ENCODE results near the gene GFM2. TPM values are rescaled to one million over a fixed set of nuclear protein-coding genes. Genes with fewer than 3 reads are reported as not detected.
"Not testable (repeated sequence)": the region's sequence is repeated elsewhere in the genome, so short reads cannot be mapped to it uniquely, and the experiment has no call there.

Gene GFM2
- total and polyA plus RNA-seq, 2 donors from 2014 or later = 18.9 to 28.0 TPM

DNA sequence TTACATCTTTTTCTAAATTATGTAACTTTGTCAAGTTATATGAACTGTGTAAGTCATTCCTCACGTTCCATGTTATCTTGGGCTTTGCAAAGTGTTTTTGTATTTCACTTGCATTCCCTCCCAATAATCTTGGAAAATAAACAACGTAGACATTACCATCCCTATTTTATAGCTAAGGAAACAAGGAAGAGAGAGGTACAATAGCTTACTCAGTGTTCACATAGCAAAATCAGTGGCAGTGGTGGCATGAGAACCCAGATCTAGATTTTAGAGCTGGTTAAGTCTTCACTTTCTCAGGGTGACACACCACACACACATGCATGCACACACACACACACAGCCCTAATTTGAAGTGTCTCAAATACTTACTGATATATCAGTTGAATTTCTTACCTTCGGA is 34.3 kb upstream of the GFM2 start:
- Histone ChIP-seq H3K4me1 (ENCODE audit: control insufficient read depth in 2 of 3, insufficient read depth in 2 of 3, low read depth in 1 of 3, low read length in 3 of 3) (no peaks in the 10 kb centered on the region), H3K9me3 (ENCODE audit: control insufficient read depth in 2 of 3, insufficient read depth in 1 of 3, low read length in 3 of 3) (no peaks in the 10 kb centered on the region), H3K27me3 (ENCODE audit: control insufficient read depth, insufficient read depth, low read length) (no peaks in the 10 kb centered on the region), H3K36me3 (ENCODE audit: control insufficient read depth in 2 of 3, insufficient read depth in 3 of 3, low read length in 3 of 3) (no peaks in the 10 kb centered on the region), H3K4me3 (ENCODE audit: low read length in 3 of 3) (no peak overlapping the region), H3K27ac (ENCODE audit: low read depth in 2 of 2, low read length in 2 of 2) (no peak overlapping the region), H3K9ac (ENCODE audit: low read length in 3 of 3) (no peak overlapping the region)
- TF ChIP-seq, protein P1, sequence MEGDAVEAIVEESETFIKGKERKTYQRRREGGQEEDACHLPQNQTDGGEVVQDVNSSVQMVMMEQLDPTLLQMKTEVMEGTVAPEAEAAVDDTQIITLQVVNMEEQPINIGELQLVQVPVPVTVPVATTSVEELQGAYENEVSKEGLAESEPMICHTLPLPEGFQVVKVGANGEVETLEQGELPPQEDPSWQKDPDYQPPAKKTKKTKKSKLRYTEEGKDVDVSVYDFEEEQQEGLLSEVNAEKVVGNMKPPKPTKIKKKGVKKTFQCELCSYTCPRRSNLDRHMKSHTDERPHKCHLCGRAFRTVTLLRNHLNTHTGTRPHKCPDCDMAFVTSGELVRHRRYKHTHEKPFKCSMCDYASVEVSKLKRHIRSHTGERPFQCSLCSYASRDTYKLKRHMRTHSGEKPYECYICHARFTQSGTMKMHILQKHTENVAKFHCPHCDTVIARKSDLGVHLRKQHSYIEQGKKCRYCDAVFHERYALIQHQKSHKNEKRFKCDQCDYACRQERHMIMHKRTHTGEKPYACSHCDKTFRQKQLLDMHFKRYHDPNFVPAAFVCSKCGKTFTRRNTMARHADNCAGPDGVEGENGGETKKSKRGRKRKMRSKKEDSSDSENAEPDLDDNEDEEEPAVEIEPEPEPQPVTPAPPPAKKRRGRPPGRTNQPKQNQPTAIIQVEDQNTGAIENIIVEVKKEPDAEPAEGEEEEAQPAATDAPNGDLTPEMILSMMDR (IDR thresholded peaks at IDR 0.05; ENCODE audit: borderline replicate concordance, extremely low read depth, insufficient read depth) = no peak
- DNase-seq (no peak), FAIRE-seq (no peak)
- intact Hi-C loops (cut with DNase I) = no loop called here

DNA sequence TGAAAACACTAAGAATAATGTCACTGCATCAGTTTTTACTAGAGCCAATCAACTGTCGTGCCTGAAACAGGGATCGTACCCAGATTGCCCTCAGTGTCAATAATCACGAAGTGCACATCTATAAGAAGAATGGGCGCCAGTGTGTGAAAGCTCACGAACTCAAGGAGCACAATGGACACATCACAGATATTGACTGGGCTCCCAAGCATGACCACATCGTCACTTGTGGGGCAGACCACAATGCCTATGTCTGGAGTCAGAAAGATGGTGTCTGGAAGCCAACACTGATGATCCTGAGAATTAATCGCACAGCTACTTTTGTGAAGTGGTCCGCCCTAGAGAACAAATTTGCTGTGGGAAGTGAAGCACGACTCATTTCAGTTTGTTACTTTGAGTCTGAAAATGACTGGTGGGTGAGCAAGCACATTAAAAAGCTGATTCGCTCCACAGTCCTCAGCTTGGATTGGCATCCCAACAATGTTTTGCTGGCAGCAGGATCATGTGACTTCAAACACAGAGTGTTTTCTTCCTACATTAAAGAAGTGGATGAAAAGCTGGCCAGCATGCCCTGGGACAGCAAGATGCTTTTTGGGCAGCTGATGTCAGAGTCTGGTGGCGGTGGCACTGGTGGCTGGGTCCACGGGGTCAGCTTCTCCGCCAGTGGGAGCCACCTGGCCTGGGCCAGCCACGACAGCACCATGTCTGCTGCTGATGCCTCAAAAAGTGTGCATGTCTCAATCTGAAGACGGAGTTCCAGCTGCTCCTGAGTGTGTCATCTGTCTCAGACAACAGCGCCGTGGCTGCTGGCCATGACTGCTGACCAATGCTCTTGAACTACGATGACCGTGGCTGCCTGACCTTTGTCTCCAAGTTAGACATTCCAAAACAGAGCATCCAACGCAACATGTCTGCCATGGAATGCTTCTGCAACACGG is 32.3 kb upstream of the GFM2 start:
- no peak overlapping the region for H3K4me3 ChIP-seq (ENCODE audit: low read length in 3 of 3)
- TF ChIP-seq, protein P1 (IDR thresholded peaks at IDR 0.05; ENCODE audit: borderline replicate concordance, extremely low read depth, insufficient read depth) = no peak
- H3K4me1 ChIP-seq (ENCODE audit: control insufficient read depth in 2 of 3, insufficient read depth in 2 of 3, low read depth in 1 of 3, low read length in 3 of 3) = no peaks in the 10 kb centered on the region
- H3K9me3 ChIP-seq (ENCODE audit: control insufficient read depth in 2 of 3, insufficient read depth in 1 of 3, low read length in 3 of 3) = no peaks in the 10 kb centered on the region
- H3K27me3 ChIP-seq (ENCODE audit: control insufficient read depth, insufficient read depth, low read length) = no peaks in the 10 kb centered on the region
- no peaks in the 10 kb centered on the region for H3K36me3 ChIP-seq (ENCODE audit: control insufficient read depth in 2 of 3, insufficient read depth in 3 of 3, low read length in 3 of 3)
- DNase-seq (peak in 2 of 5 donors; percentile 8 to 12), FAIRE-seq (no peak)
- intact Hi-C loops (cut with DNase I) = no loop called here
- H3K9ac ChIP-seq (ENCODE audit: low read length in 3 of 3) = no peak overlapping the region
- no peak overlapping the region for H3K27ac ChIP-seq (ENCODE audit: low read depth in 2 of 2, low read length in 2 of 2)

- H3K27me3 ChIP-seq (ENCODE audit: control insufficient read depth, insufficient read depth, low read length); FAIRE-seq; H3K9ac ChIP-seq (ENCODE audit: low read length in 3 of 3); H3K9me3 ChIP-seq (ENCODE audit: control insufficient read depth in 2 of 3, insufficient read depth in 1 of 3, low read length in 3 of 3); DNase-seq; H3K4me3 ChIP-seq (ENCODE audit: low read length in 3 of 3); intact Hi-C loops (cut with DNase I); H3K27ac ChIP-seq (ENCODE audit: low read depth in 2 of 2, low read length in 2 of 2); H3K4me1 ChIP-seq (ENCODE audit: control insufficient read depth in 2 of 3, insufficient read depth in 2 of 3, low read depth in 1 of 3, low read length in 3 of 3); H3K36me3 ChIP-seq (ENCODE audit: control insufficient read depth in 2 of 3, insufficient read depth in 3 of 3, low read length in 3 of 3): not testable (repeated sequence)
Observed at GRCh38 chr5:74791669-74792068, 24.8 kb upstream of the GFM2 start.

DNA sequence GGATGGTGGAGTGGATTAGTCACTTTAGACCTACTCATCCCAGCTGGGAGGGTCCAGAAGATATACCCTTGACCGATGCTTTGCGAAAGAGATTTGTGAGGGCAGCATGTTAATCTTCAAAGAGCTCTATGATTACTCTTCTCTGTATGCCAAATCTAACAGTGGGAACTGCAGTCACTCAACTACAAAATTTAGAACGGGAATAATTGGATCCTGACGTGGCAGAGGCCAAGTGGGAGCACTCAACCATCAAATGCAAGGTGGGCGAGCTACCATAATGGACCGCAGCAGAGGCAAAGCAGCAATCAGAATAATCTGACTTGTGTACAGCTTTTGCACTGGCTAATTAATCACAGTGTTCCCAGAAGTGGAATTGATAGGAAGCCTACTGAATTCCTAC is 20.5 kb upstream of the GFM2 start:
- Histone ChIP-seq H3K27ac (ENCODE audit: low read depth in 2 of 2, low read length in 2 of 2) (no peak overlapping the region), H3K9ac (ENCODE audit: low read length in 3 of 3) (no peak overlapping the region), H3K36me3 (ENCODE audit: control insufficient read depth in 2 of 3, insufficient read depth in 3 of 3, low read length in 3 of 3) (no peaks in the 10 kb centered on the region), H3K4me1 (ENCODE audit: control insufficient read depth in 2 of 3, insufficient read depth in 2 of 3, low read depth in 1 of 3, low read length in 3 of 3) (no peaks in the 10 kb centered on the region), H3K9me3 (ENCODE audit: control insufficient read depth in 2 of 3, insufficient read depth in 1 of 3, low read length in 3 of 3) (no peaks in the 10 kb centered on the region), H3K27me3 (ENCODE audit: control insufficient read depth, insufficient read depth, low read length) (no peaks in the 10 kb centered on the region), H3K4me3 (ENCODE audit: low read length in 3 of 3) (no peak overlapping the region)
- intact Hi-C loops (cut with DNase I) = no loop called here
- no peak for FAIRE-seq
- no peak for DNase-seq
- TF ChIP-seq, protein P1 (IDR thresholded peaks at IDR 0.05; ENCODE audit: borderline replicate concordance, extremely low read depth, insufficient read depth) = no peak

Measured in kidney (tissue), 14 donors.